Measurements from ENCODE around the gene MITF. TPM values are rescaled to one million over a fixed set of nuclear protein-coding genes. Genes with fewer than 3 reads are reported as not detected.

MITF gene
- polyA plus RNA-seq, 1 donor (not counting 4 experiments of a cell fraction or from before 2014, with no cell fraction given), result 2.7 TPM

GRCh38 chr3:69842351-69842750 is 103.1 kb downstream of the MITF start:
- no peak for FAIRE-seq
- dilution Hi-C loops (cut with MboI; ENCODE audit: extremely low pct_ligation_motif_present, low sequenced_read_pairs), result no loop called here
- TF ChIP-seq, protein P1, sequence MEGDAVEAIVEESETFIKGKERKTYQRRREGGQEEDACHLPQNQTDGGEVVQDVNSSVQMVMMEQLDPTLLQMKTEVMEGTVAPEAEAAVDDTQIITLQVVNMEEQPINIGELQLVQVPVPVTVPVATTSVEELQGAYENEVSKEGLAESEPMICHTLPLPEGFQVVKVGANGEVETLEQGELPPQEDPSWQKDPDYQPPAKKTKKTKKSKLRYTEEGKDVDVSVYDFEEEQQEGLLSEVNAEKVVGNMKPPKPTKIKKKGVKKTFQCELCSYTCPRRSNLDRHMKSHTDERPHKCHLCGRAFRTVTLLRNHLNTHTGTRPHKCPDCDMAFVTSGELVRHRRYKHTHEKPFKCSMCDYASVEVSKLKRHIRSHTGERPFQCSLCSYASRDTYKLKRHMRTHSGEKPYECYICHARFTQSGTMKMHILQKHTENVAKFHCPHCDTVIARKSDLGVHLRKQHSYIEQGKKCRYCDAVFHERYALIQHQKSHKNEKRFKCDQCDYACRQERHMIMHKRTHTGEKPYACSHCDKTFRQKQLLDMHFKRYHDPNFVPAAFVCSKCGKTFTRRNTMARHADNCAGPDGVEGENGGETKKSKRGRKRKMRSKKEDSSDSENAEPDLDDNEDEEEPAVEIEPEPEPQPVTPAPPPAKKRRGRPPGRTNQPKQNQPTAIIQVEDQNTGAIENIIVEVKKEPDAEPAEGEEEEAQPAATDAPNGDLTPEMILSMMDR (optimal IDR thresholded peaks at IDR 0.05 in 1 of 3, IDR thresholded peaks at IDR 0.05 in 1 of 3, conservative IDR thresholded peaks at IDR 0.05 in 1 of 3; ENCODE audit: extremely low read depth in 1 of 3, insufficient read depth in 2 of 3, low read length in 3 of 3), result no peak
- no peaks in the 10 kb centered on the region for H3K27me3 ChIP-seq (ENCODE audit: control insufficient read depth, extremely low read depth, insufficient read depth, low read length)
- H3K9me1 ChIP-seq (ENCODE audit: control insufficient read depth, extremely low read depth, insufficient read depth, low read length), result no peaks in the 10 kb centered on the region
- no peaks in the 10 kb centered on the region for H3K36me3 ChIP-seq (ENCODE audit: control insufficient read depth in 2 of 2, extremely low read depth in 1 of 2, insufficient read depth in 2 of 2, low read length in 2 of 2)
- no peak overlapping the region for H3K4me2 ChIP-seq (ENCODE audit: control insufficient read depth, extremely low read depth, insufficient read depth, low read depth, low read length)
- no peak overlapping the region for H3K9ac ChIP-seq (ENCODE audit: control insufficient read depth, extremely low read depth, insufficient read depth, low read length)
- no peaks in the 10 kb centered on the region for H3K9me3 ChIP-seq (ENCODE audit: control insufficient read depth, low read depth, low read length)
- H3K79me2 ChIP-seq (ENCODE audit: control insufficient read depth, insufficient read depth, low read length), result no peaks in the 10 kb centered on the region
- H3K4me3 ChIP-seq (ENCODE audit: control insufficient read depth in 2 of 3, extremely low read depth in 1 of 3, insufficient read depth in 2 of 3, low read depth in 1 of 3, low read length in 3 of 3), result no peak overlapping the region
- H3K27ac ChIP-seq (ENCODE audit: control insufficient read depth, insufficient read depth, low read length), result no peak overlapping the region
- H3K4me1 ChIP-seq (ENCODE audit: control insufficient read depth, extremely low read depth, insufficient read depth, low read length), result no peaks in the 10 kb centered on the region
- H4K20me1 ChIP-seq (ENCODE audit: control insufficient read depth, extremely low read depth, insufficient read depth, low read length), result no peaks in the 10 kb centered on the region
- H2AFZ ChIP-seq (ENCODE audit: control insufficient read depth, low read length), result no peak overlapping the region
- no peak for DNase-seq (ENCODE audit: low read depth, low spot score)

- no peaks in the 10 kb centered on the region for H3K27me3 ChIP-seq (ENCODE audit: control insufficient read depth, extremely low read depth, insufficient read depth, low read length)
- TF ChIP-seq, protein P1 (optimal IDR thresholded peaks at IDR 0.05 in 1 of 3, IDR thresholded peaks at IDR 0.05 in 1 of 3, conservative IDR thresholded peaks at IDR 0.05 in 1 of 3; ENCODE audit: extremely low read depth in 1 of 3, insufficient read depth in 2 of 3, low read length in 3 of 3), result no peak
- TF ChIP-seq EZH2 (IDR thresholded peaks at IDR 0.05; ENCODE audit: low read length), result no peak
- H3K79me2 ChIP-seq (ENCODE audit: control insufficient read depth, insufficient read depth, low read length), result no peaks in the 10 kb centered on the region
- no peak overlapping the region for H3K4me3 ChIP-seq (ENCODE audit: control insufficient read depth in 2 of 3, extremely low read depth in 1 of 3, insufficient read depth in 2 of 3, low read depth in 1 of 3, low read length in 3 of 3)
- no peak overlapping the region for H2AFZ ChIP-seq (ENCODE audit: control insufficient read depth, low read length)
- FAIRE-seq (no peak), DNase-seq (ENCODE audit: low read depth, low spot score) (no peak)
- no peaks in the 10 kb centered on the region for H3K4me1 ChIP-seq (ENCODE audit: control insufficient read depth, extremely low read depth, insufficient read depth, low read length)
- no peak overlapping the region for H3K9ac ChIP-seq (ENCODE audit: control insufficient read depth, extremely low read depth, insufficient read depth, low read length)
- H3K4me2 ChIP-seq (ENCODE audit: control insufficient read depth, extremely low read depth, insufficient read depth, low read depth, low read length), result no peak overlapping the region
- H3K36me3 ChIP-seq (ENCODE audit: control insufficient read depth in 2 of 2, extremely low read depth in 1 of 2, insufficient read depth in 2 of 2, low read length in 2 of 2), result no peaks in the 10 kb centered on the region
- no peaks in the 10 kb centered on the region for H3K9me1 ChIP-seq (ENCODE audit: control insufficient read depth, extremely low read depth, insufficient read depth, low read length)
- no peak overlapping the region for H3K27ac ChIP-seq (ENCODE audit: control insufficient read depth, insufficient read depth, low read length)
- H3K9me3 ChIP-seq (ENCODE audit: control insufficient read depth, low read depth, low read length), result no peaks in the 10 kb centered on the region
- H4K20me1 ChIP-seq (ENCODE audit: control insufficient read depth, extremely low read depth, insufficient read depth, low read length), result no peaks in the 10 kb centered on the region
- dilution Hi-C loops (cut with MboI; ENCODE audit: extremely low pct_ligation_motif_present, low sequenced_read_pairs), result no loop called here
These were observed 103.5 kb downstream of the MITF start for GRCh38 chr3:69842789-69843188.

Measured in keratinocyte (primary cell).